H1 (cell line): ENCODE measurements around the gene TMEM151A.

Source experiments
- BRCA1 ChIP-seq: IDR thresholded peaks from 2 replicates; pipeline ENCODE4 v1.6.1; 2012; ENCODE audit warnings: low read depth, low read length, improper control_type of control experiment
- EP300 ChIP-seq, 2 experiments: IDR thresholded peaks; 1 replicate in 1 of 2; 2 replicates in 1 of 2; pipeline ENCODE4 v1.6.1; 2011 to 2012; ENCODE audit warnings: low read depth in 2 of 2, low read length in 2 of 2, mild to moderate bottlenecking in 2 of 2, borderline replicate concordance in 1 of 2, inconsistent platforms in 1 of 2, moderate library complexity in 1 of 2
- EZH2 ChIP-seq: fragments of 200-600 bp; sonication (generic); IDR thresholded peaks from 2 replicates; pipeline ENCODE4 v1.7.1; 2012; ENCODE audit warnings: low read depth, mild to moderate bottlenecking, moderate library complexity, low read length, inconsistent platforms; ENCODE audit not compliant: severe bottlenecking
- JUN ChIP-seq: IDR thresholded peaks from 2 replicates; pipeline ENCODE4 v1.6.1; 2011; ENCODE audit warnings: low read depth, mild to moderate bottlenecking, improper control_type of control experiment, low read length
- NANOG ChIP-seq: IDR thresholded peaks from 2 replicates; pipeline ENCODE4 v1.6.1; 2011; ENCODE audit warnings: low read length, low read depth, mild to moderate bottlenecking, inconsistent platforms; ENCODE audit not compliant: insufficient read depth, poor library complexity, severe bottlenecking
- SRF ChIP-seq: IDR thresholded peaks from 2 replicates; pipeline ENCODE4 v1.6.1; 2011; ENCODE audit warnings: mild to moderate bottlenecking, low read depth, low read length, moderate library complexity
- YY1 ChIP-seq: IDR thresholded peaks from 2 replicates; pipeline ENCODE4 v1.6.1; 2011; ENCODE audit warnings: low read depth, mild to moderate bottlenecking, low read length
- ZNF274 ChIP-seq: IDR thresholded peaks from 2 replicates; pipeline ENCODE4 v1.7.0; 2012; ENCODE audit warnings: low read length, borderline replicate concordance; ENCODE audit errors: extremely low read depth
- TF ChIP-seq, protein P1 (sequence below), 3 experiments: IDR thresholded peaks; 1 replicate in 2 of 3; 2 replicates in 1 of 3; pipeline versions ENCODE4 v1.5.1 to v1.6.1; 2011; ENCODE audit warnings: low read length in 3 of 3, mild to moderate bottlenecking in 3 of 3, inconsistent platforms in 2 of 3, low read depth in 1 of 3, moderate library complexity in 1 of 3; ENCODE audit not compliant: insufficient read depth in 1 of 3; ENCODE audit errors: control extremely low read depth in 1 of 3

DNA sequence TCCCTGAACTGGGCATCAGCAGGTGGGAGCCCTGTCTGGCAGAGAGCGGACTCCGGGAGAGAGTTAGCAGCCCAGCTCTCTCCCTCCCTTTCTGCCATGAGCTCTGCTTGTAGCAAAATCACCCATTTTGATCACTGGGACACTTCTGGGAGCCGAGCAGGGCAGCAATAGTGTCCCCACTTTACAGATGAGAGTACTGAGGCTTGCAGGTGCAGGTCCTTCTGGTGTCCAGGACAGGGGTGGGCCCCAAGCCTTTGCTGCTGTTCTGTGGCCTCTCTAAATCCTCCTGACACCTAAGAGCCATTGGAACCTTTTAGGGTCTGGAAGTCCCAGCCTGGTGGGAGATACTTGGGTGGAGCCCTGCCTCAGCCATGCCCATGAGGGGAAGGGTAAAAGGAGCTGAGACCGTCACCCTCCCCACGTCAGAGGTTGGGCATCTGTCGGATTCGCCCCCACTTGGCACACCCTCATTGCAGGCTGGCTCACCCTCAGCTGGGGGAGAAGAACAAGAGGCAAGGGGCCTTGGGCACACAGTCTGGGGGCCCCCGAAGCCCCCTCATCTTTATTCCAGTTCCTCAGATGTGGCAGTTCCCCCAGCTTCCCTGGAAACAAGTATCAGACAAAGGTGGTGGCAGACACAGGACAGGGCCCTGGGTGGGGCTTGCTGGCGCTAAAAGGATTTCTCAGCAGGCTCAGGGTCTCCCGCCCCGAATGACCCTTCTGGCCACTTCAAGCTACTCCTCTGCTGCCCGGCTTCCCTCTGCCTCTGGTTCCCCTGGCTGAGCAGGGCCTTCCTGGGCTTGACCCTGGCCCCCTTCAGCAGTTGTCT is 40.1 kb downstream of the TMEM151A start:
- TF ChIP-seq BRCA1 (no peak), SRF (no peak), EZH2 (no peak), JUN (no peak), EP300 (IDR thresholded peaks at IDR 0.05; ENCODE audit: borderline replicate concordance in 1 of 2, low read depth in 2 of 2, low read length in 2 of 2) (no peak), NANOG (no peak), ZNF274 (no peak), YY1 (no peak)
- TF ChIP-seq, protein P1, sequence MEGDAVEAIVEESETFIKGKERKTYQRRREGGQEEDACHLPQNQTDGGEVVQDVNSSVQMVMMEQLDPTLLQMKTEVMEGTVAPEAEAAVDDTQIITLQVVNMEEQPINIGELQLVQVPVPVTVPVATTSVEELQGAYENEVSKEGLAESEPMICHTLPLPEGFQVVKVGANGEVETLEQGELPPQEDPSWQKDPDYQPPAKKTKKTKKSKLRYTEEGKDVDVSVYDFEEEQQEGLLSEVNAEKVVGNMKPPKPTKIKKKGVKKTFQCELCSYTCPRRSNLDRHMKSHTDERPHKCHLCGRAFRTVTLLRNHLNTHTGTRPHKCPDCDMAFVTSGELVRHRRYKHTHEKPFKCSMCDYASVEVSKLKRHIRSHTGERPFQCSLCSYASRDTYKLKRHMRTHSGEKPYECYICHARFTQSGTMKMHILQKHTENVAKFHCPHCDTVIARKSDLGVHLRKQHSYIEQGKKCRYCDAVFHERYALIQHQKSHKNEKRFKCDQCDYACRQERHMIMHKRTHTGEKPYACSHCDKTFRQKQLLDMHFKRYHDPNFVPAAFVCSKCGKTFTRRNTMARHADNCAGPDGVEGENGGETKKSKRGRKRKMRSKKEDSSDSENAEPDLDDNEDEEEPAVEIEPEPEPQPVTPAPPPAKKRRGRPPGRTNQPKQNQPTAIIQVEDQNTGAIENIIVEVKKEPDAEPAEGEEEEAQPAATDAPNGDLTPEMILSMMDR (IDR thresholded peaks at IDR 0.05; ENCODE audit: control extremely low read depth in 1 of 3, insufficient read depth in 1 of 3, low read depth in 1 of 3, low read length in 3 of 3), result no peak
